DND-41 (cell line): ENCODE measurements around the gene TTYH3.
"Not testable (repeated sequence)": the region's sequence is repeated elsewhere in the genome, so short reads cannot be mapped to it uniquely, and the experiment has no call there.

Source experiments
- ATAC-seq: fragments of 200-7000 bp; cut with Tn5 transposase; 3 replicates; pipeline ENCODE4 v1.9.1; 2021; ENCODE audit warnings: low read depth; ENCODE audit not compliant: insufficient read depth
- DNase-seq: peaks from one replicate; pipeline ENCODE4 v3.0.0-alpha.2; 2020
- H2AFZ ChIP-seq: 2 replicates; pipeline ENCODE4 v1.6.0; 2012; ENCODE audit warnings: low read depth, low read length
- H3K27ac ChIP-seq: 2 replicates; pipeline ENCODE4 v1.5.1; 2012; ENCODE audit warnings: low read length, inconsistent platforms
- H3K27me3 ChIP-seq: fragments of 200-600 bp; sonication (generic); 2 replicates; pipeline ENCODE4 v1.6.0; 2012; ENCODE audit warnings: low read length, mild to moderate bottlenecking, inconsistent platforms; ENCODE audit not compliant: insufficient read depth, poor library complexity
- H3K36me3 ChIP-seq: 2 replicates; pipeline ENCODE4 v1.5.1; 2012; ENCODE audit warnings: low read length, inconsistent platforms; ENCODE audit not compliant: insufficient read depth
- H3K4me1 ChIP-seq: 2 replicates; pipeline ENCODE4 v1.5.1; 2012; ENCODE audit warnings: mild to moderate bottlenecking, low read length; ENCODE audit not compliant: insufficient read depth
- H3K4me2 ChIP-seq: 2 replicates; pipeline ENCODE4 v1.6.0; 2012; ENCODE audit warnings: mild to moderate bottlenecking, moderate library complexity, low read length, inconsistent platforms; ENCODE audit not compliant: insufficient read depth
- H3K4me3 ChIP-seq, 2 experiments: fragments of 200-600 bp in 1 of 2; shearing (Covaris generic) in 1 of 2; 2 replicates each; pipeline ENCODE4 v1.5.1; 2012 to 2016; ENCODE audit warnings: inconsistent platforms in 2 of 2, low read length in 2 of 2, mild to moderate bottlenecking in 2 of 2, low read depth in 1 of 2, moderate library complexity in 1 of 2
- H3K79me2 ChIP-seq: 2 replicates; pipeline ENCODE4 v1.6.0; 2012; ENCODE audit warnings: low read length, inconsistent platforms; ENCODE audit not compliant: insufficient read depth
- H3K9ac ChIP-seq: 2 replicates; pipeline ENCODE4 v1.6.0; 2012; ENCODE audit warnings: low read depth, mild to moderate bottlenecking, inconsistent platforms, low read length, moderate library complexity
- H3K9me3 ChIP-seq: 2 replicates; pipeline ENCODE4 v1.5.1; 2012; ENCODE audit warnings: low read length, moderate library complexity, mild to moderate bottlenecking, inconsistent platforms; ENCODE audit not compliant: insufficient read depth, severe bottlenecking
- H4K20me1 ChIP-seq: 2 replicates; pipeline ENCODE4 v1.6.0; 2012; ENCODE audit warnings: low read length; ENCODE audit not compliant: insufficient read depth
- EZH2 ChIP-seq: IDR thresholded peaks from 3 replicates; pipeline ENCODE4 v1.6.1; 2012; ENCODE audit warnings: borderline replicate concordance, low read depth, mild to moderate bottlenecking, moderate library complexity, low read length, inconsistent platforms; ENCODE audit not compliant: severe bottlenecking
- TF ChIP-seq, protein P1 (sequence below): IDR thresholded peaks from 2 replicates; pipeline ENCODE4 v1.5.1; 2012; ENCODE audit warnings: borderline replicate concordance, low read length, moderate library complexity, mild to moderate bottlenecking; ENCODE audit not compliant: poor library complexity, severe bottlenecking; ENCODE audit errors: extremely low read depth

Gene TTYH3

DNA sequence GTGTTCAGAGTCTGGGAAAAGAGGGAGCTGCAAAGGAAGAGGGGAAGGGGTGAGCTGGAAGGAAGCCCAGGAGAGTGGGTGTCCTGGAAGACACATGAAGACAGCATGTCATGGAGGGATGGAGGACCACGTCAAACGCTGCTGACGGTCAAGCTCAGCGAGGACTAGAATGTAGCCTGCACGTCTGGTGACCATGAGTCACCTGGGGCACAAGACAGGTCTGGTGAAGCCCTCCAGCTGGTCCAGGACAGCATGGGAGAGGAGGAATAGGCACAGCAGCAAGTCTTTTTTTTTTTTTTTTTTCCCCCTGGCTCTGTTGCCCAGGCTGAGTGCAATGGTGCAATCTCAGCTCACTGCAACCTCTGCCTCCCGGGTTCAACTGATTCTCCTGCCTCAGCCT, 36.6 kb downstream of the TTYH3 start:
- H4K20me1 ChIP-seq: no peaks in the 10 kb centered on the region
- no peak overlapping the region for H3K9ac ChIP-seq
- H3K9me3 ChIP-seq: no peaks in the 10 kb centered on the region
- DNase-seq (no peak), ATAC-seq (no peak)
- peaks cover 7% of the 10 kb centered on the region for H3K4me1 ChIP-seq
- H3K27me3 ChIP-seq: no peaks in the 10 kb centered on the region
- TF ChIP-seq EZH2: no peak
- TF ChIP-seq, protein P1, sequence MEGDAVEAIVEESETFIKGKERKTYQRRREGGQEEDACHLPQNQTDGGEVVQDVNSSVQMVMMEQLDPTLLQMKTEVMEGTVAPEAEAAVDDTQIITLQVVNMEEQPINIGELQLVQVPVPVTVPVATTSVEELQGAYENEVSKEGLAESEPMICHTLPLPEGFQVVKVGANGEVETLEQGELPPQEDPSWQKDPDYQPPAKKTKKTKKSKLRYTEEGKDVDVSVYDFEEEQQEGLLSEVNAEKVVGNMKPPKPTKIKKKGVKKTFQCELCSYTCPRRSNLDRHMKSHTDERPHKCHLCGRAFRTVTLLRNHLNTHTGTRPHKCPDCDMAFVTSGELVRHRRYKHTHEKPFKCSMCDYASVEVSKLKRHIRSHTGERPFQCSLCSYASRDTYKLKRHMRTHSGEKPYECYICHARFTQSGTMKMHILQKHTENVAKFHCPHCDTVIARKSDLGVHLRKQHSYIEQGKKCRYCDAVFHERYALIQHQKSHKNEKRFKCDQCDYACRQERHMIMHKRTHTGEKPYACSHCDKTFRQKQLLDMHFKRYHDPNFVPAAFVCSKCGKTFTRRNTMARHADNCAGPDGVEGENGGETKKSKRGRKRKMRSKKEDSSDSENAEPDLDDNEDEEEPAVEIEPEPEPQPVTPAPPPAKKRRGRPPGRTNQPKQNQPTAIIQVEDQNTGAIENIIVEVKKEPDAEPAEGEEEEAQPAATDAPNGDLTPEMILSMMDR: no peak
- no peak overlapping the region for H3K4me3 ChIP-seq
- H2AFZ ChIP-seq: no peak overlapping the region
- no peak overlapping the region for H3K27ac ChIP-seq
- H3K36me3 ChIP-seq: peaks cover 3% of the 10 kb centered on the region; the same call in 1 of the 2 replicates
- no peak overlapping the region for H3K4me2 ChIP-seq
- H3K79me2 ChIP-seq: no peaks in the 10 kb centered on the region

DNA sequence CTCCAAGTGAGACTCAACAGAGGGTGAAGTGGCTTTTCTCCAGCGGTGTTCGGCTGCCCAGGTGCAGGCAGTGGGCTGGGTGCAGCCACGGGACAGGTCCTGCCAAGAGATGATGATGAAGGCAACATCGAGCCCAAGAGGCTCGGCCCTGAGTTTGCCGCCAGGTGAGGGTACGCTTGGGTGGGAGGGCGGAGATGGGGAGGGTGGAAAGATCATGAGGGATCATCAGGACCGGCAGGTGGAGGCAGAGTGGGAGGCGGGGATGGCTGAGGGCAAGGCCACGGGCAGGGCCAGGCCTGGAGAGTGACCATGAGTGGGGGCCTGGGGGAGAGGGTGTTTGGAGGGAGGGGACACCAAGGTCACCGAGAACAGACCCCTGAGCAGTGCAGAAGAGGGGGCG, 38.4 kb downstream of the TTYH3 start:
- no peak for ATAC-seq
- Histone ChIP-seq H3K79me2 (no peaks in the 10 kb centered on the region), H3K4me1 (peaks cover 7% of the 10 kb centered on the region), H3K27me3 (no peaks in the 10 kb centered on the region), H3K9me3 (no peaks in the 10 kb centered on the region), H3K4me2 (no peak overlapping the region), H2AFZ (no peak overlapping the region), H3K4me3 (no peak overlapping the region), H3K36me3 (no peaks in the 10 kb centered on the region), H4K20me1 (no peaks in the 10 kb centered on the region), H3K9ac (no peak overlapping the region), H3K27ac (no peak overlapping the region)
- DNase-seq: no peak
- TF ChIP-seq, protein P1: no peak
- TF ChIP-seq EZH2: no peak

DNA sequence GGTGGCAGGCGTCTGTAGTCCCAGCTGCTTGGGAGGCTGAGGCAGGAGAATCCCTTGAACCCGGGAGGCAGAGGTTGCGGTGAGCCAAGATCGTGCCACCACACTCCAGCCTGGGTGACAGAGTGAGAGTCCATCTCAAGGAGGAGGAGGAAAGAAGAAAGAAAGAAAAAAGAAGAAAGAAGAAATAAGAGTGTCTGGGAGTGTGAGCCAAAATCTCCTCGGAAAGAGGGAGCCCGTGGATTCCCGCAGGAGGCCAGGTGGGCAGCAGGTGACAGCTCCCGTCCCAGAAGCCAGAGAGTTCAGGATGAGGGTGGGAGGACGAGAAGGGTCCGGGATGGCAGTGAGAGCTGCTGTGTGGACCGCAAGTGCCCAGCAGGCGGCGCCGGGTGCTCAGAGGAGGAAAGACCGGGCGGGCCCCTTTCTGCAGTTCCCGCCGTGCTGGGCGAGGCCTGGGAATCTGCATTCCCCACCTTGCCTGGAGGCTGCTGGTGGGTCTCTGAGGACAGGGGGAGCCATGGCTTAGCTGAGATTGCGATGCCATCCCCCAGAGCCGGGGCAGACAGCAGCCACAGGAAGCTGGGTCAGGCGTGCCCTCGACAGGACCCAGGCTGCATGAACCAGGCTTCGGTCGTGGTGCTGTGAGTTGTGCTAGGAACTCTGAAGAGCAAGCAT, 39.1 kb downstream of the TTYH3 start:
- DNase-seq: peak; percentile 80
- Histone ChIP-seq H3K4me3 (no peak overlapping the region), H3K4me1 (peaks cover 7% of the 10 kb centered on the region), H3K27ac (no peak overlapping the region), H3K9ac (no peak overlapping the region), H3K27me3 (no peaks in the 10 kb centered on the region), H3K4me2 (no peak overlapping the region), H3K9me3 (no peaks in the 10 kb centered on the region), H4K20me1 (no peaks in the 10 kb centered on the region), H3K79me2 (no peaks in the 10 kb centered on the region), H2AFZ (no peak overlapping the region), H3K36me3 (no peaks in the 10 kb centered on the region)
- TF ChIP-seq, protein P1: peak; percentile 95
- TF ChIP-seq EZH2: no peak
- peak; percentile 94 for ATAC-seq

- not testable (repeated sequence) for H3K27ac ChIP-seq, H3K27me3 ChIP-seq, H3K4me2 ChIP-seq, DNase-seq, H3K36me3 ChIP-seq, H3K9ac ChIP-seq, H3K9me3 ChIP-seq, ATAC-seq, H3K4me3 ChIP-seq, H3K79me2 ChIP-seq, H3K4me1 ChIP-seq, H2AFZ ChIP-seq, H4K20me1 ChIP-seq
These were observed 41.4 kb downstream of the TTYH3 start for GRCh38 chr7:2673214-2673613.
